Activated naive CD8-positive, alpha-beta T cell treated with anti-CD3 and anti-CD28 coated beads, Interleukin-2, amount 50 U/mL, for 16 hours (primary cell): ENCODE results near the gene KCNAB1.
"Not testable (repeated sequence)": the region's sequence is repeated elsewhere in the genome, so short reads cannot be mapped to it uniquely, and the experiment has no call there.

Source experiments
- DNase-seq: peaks from one replicate; pipeline ENCODE4 v3.0.0-alpha.2; 2020; ENCODE audit warnings: low read depth, low spot score

KCNAB1 gene

DNA sequence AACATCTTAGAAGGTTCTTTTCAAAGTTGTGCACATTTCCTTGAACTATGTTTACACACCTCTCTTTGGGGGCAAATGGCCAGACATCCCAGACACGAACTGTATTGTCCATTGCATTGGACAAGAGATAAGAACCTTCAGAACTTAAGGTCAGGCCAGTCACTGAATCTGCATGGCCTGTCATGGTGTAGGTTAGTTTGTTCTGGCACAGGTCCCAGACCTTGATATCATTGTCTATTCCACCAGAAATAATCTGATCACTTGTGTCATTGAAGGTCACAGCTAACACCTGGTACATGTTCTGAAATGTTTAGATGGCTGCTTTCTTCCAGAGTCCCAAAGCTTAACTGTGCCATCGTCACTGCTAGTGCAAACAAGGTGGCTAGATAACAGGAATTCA lies 55.7 kb downstream of the KCNAB1 start:
- no peak for DNase-seq

DNA sequence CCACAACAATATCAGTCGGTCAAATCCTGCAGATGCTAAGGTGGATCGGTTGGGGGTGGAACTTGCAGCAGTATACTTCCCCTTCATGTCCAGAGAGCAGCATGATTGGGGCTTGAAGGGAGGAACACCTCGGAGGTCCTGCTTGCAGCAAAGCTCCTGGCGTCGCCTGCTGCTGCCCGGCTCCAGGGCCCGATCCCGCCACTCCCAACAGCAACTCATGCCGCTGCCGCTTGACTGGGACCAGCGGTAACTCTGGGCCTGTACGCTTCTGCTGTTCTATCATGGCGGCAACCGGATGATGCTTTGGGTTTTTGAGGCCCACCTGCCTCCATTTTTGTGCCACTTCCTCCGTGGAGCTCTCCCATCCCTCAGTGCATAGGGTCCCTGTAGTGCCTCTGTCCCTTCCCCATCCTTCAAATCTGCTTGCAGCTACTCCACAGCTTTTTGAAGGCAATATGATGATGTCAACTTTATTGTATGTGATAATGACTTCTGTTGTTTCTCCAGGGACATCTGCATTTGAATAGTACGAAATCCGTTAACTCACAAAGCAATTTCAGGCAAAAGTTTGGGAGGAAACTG lies 56.3 kb downstream of the KCNAB1 start:
- no peak for DNase-seq

DNA sequence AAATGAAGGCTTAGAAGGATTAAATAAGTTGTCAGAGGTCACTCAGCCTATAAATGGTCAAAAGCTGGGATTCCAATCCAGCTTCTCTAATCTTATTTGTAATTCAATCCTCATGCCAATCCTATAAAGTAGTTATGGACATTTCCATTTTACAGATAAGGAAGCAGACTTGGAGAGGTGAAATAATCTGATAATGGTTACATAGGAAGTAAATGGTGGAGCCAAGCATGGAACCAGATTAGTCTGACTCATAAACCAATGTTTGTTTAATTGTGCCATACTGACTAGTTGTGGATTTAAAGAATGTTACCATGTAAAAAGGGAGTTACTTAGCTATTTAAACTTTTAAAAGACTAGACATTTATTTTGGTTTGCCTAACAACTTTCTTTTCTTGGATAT lies 59.7 kb downstream of the KCNAB1 start:
- no peak for DNase-seq

DNA sequence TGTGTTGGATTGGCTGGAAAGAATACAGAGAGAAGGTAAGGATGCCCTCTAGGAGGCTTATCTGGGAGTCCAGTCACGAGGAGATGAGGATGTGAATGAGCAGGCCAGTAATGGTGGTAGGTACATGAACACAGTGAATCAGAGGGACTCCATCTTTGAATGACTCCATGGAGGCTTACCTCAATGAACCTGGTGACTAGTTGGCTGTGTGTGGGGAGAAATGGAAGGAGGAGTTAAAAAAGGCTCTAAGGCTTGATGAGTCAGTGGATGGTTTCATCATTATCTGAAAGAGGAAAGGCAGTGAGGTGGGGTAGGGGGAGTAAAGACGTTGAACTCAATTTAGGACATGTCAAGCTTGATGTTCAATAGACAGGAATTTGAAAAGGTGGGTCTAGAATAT lies 61.1 kb downstream of the KCNAB1 start:
- DNase-seq, result no peak

DNA sequence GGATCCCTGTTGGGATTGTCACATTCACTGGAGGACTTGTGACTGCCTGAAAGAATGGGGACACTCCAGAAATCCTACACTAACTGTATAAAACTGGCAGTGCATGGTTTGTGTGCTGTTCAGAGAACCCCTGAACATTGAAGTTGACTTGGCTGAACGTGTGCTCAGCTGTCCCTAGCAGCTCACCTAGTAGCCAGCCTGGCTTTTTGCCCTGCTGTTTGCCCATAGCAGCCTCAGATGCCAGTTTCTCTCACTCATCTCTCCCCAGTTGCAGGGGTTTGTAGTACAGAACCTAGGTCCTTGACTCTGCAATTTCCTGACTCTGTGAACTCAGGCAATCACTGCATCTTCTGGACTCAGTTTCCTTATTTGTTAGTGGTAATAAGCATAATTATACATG lies 63.0 kb downstream of the KCNAB1 start:
- no peak for DNase-seq

DNA sequence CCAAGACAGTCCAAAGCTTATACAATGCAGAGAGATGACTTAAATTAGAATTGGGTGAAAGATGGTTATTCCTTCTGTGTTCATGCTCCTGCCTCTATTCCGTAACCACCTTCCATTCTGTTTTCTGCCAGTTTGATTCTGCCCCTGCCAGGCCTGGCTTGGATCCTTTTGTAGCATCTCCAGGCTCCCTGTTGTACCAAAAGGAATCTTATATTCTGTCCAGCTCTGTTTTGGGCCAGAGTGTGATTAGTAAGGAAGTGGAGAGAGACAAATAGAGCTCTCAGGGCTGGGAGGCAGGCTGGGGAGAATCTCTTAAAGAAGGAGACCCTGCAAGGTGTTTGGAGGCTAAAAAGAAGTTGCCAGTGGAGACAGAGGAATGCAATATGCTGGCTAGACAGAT lies 63.8 kb downstream of the KCNAB1 start:
- DNase-seq, result no peak

DNA sequence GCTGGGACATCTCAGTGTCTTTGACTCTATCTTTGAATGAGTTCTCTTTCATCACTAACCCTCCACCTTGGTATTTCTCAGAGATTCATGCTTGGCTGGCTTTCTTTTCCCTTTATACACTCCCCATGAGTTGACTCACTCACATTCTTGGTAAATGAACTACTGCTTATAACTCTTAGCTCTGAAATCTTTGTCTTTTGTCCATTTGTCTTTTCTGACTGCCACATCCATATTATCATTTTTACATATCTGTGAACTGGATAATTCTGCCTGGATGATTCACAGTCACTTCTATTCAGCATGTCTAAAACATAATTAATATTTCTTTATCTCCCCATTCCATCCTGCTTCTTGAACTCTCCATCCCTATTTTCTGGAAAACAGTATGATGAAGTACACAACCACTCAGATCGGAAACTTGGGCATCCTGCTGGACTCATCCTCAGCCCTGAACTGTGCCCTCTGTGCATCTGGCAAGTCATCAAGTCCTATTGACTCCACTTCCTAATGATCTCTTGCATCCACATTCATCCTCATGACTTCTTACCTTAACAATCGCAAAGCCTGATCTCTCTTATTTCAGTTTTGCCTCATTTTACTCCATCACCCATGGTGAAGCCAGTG lies 66.9 kb downstream of the KCNAB1 start:
- DNase-seq, result no peak

DNA sequence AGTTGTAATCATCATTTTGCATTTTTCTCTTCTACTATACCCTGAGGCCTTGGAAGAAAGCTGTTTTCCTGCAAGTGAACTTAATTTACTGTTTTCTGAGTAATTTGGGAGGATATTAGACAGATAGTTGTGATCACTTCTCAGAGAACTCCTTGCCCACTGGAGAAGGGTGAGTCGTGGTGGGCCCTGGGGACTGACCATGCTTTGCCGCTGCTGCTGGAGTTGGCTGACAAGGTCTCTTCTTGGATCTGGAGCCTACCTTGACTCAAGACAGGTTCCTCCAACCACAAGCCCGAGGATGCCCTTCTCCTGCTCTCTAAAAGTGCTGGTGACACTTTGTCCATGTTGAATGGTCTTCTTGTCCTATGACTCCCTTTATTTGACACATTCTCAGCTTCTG lies 68.4 kb downstream of the KCNAB1 start:
- DNase-seq, result no peak

DNA sequence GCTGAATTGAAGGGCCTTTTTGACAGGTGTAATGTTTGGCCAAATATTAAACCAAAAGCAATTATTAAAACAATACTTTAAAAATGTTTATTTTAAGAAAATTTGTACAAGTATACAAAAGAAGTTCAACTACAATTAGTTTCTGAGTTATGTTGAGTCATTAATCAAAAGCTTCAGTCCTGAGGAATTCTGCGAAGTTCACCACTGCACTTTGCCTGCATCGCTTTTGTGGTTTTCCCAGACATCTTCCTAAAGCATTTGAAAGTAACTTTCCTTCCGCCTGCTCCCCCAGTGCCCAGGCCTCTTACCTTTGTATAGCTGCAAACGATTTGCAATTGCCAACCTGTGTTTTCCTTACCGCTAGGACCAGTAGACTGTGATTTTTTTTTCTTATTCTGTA lies 69.5 kb downstream of the KCNAB1 start:
- DNase-seq, result no peak

DNA sequence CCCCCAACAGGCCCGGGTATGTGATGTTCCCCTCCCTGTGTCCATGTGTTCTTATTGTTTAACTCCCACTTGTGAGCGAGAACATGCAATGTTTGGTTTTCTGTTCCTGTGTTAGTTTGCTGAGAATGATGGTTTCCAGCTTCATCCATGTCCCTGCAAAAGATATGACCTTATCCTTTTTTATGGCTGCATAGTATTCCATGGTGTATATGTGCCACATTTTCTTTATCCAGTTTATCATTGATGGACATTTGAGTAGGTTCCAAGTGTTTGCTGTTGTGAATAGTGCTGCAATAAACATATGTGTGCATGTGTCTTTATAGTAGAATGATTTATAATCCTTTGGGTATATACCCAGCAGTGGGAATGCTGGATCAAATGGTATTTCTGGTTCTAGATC lies 74.6 kb downstream of the KCNAB1 start:
- DNase-seq, result not testable (repeated sequence)

DNA sequence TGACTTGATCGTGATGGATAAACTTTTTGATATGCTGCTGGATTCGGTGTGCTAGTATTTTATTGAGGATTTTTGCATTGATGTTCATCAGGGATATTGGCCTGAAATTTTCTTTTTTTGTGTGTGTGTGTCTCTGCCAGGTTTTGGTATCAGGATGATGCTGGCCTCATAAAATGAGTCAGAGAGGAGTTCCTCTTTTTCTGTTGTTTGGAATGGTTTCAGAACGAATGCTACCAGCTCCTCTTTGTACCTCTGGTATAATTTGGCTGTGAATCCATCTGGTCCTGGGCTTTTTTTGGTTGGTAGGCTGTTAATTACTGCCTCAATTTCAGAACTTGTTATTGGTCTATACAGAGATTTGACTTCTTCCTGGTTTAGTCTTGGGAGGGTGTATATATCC lies 76.8 kb downstream of the KCNAB1 start:
- DNase-seq, result not testable (repeated sequence)

DNA sequence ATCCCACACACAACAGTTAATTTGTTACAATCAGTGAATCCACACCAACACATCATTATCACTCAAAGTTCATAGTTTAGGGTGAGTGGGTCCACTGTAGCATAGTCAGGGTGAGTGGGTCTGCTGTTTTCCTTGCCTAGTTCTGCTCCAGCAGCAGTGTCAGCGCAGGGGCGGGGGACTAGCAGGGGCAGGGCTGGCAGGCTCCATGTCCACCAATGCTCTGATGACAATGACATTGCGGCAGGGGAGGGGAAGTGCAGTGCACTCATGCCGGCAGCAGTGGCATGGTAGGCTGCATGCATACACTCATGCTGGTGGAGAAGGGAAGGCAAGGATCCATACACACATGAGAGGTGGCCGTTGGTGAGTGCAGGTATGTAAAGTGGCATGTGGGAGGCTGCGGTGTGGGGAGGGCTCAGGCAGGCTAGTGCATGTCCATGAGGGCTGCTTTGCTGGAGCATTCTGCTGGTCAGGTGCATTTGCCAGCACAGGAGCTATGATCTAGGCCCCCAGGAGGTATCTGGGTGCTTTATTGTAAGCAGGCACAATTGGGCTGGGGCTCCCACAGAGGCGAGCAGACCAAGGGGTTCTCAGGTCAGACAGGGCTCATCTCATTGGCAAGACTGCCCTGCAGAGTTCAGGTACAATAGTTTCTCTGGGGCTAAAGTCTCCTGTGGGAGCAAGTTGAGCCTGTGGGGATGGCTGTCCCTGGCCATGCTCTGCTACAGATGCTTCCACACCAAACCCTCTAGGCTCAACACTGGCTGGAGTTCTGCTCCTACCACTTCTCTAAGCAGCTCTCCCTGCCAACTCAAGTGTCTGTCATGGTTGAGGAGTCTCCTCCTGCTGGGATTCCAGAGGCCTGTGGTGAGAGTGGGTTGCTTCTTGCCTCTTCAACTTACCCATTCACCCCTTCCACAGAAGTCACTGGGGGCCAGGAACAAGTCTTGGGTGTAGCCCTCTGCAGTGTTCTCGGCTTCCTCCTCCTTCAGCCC lies 81.3 kb downstream of the KCNAB1 start:
- no peak for DNase-seq

DNA sequence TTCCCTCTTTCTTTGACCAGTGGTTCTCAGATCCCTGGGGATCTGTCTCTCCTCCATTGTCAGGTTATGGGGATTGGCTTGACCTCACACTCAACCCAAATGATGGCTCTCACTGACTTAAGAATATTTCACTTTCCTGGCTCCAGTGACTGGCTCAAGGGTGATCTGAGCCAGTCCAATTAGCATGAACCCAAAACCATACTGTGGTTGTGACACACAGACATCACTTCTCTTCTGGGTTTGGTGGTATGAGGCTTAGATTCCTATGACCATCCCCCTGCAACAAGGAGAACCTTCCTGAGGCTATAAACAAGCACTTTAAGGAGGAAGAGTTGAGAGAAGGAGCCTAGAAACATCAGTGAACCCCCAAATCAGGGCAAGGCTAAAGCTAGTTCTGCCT lies 85.8 kb downstream of the KCNAB1 start:
- DNase-seq, result no peak

DNA sequence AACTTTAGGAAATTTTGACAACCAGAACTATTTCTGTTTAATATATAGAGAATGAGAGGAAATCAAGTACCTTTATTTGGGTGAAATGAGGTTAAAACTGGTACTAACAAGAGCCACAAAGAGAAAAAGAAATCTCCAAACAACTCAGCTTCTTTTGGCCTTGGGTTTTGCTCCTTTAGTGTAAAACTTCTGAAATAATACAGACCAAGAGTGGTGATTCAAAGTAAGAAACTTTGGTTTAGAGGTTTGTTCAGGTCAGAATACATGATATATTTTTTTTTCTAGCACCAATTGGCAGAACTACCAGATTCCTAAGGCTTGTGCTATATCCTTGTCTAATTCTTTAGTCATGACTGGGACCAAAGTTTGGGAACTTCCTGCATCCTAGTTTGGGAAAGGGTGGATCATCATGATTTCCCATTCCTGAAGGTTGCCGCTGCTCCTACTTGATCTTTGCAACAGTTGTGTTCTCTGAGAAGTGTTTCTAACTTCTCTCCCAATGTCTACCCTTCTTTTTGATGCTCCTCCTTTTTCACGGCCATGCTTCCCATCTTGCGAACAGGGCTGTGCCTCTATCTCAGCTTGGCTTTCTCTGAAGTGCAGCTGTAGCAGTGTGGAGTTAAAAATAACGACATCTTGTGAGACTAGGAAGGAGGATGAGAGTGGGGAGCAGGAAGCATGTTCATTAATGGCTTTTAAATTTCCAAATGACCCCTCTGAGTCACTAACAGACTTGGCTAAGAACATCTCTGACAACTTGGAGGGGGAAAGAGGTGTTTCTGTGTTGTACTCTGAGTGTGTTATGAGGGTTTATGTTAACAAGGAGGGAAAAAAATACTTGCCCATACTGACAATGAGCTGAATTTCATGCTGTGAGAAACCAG lies 87.7 kb downstream of the KCNAB1 start:
- no peak for DNase-seq

DNA sequence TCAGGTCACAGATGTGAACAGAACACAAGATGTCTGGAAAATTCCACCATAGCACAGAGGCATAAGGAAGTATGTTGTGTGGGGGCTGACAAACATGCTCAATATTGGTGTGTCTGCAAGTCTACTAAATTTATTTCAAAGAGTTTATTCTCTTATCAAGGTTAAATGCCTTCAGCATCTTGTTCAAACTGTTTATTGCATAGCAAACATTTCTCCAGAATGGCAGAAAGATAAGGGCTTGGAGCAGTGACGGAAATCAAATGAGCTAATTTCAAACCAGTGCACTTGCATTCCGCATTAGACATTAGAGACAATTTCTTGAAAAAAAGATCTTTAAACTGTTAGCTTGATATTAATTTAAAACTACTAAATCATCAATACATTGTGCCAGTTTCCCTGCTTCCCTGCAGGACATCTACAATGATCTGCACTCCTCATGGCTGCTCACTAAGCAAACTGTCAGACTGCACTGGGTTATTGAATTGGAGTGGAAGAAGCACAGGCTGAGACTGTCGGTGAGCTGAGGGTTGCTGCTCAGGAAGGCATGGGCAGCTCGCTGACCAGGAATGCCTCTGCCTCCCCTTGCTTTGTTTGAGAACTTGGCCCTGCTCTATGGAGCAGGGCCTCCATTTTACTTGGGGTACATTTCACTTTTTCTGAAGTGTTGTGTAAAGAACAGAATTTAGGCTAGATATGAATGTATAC lies 89.4 kb downstream of the KCNAB1 start:
- DNase-seq, result no peak

DNA sequence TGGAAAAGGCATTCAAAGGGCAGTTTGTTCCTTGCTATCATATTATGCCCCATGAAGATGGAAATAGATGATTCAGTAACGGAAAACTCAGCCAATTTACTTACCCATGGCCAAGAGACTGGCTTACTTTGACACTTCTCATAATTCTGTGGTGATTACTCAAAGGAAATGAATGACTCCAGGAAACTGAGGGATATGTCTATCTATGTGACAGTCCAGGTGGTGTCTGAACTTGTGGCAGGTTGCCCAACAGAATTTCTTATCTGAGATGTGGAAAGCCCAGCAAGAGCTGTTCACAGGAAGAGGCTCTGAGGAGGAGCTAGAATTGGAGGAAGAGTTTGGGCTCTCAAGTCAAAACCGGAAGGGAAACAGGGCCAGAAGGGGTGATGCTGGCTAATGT lies 91.2 kb downstream of the KCNAB1 start:
- DNase-seq, result no peak

DNA sequence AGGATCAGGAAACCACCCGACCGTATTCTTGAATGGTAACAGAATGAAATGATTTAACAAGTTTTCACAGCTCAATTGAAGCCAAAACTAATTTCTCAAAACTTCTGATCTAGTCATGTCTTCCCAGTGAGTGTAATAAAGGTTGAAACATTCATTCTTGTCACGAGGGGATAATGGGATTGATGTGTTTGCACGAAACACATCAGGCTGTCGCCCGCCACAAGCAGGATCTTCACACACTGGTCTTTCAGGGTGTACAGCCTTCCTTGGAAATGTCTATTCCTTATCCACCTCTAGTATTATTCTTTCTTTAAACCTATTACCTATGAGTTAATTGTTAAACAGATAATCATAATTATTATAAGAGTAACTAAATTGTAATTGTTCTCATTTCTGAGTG lies 94.3 kb downstream of the KCNAB1 start:
- no peak for DNase-seq

DNA sequence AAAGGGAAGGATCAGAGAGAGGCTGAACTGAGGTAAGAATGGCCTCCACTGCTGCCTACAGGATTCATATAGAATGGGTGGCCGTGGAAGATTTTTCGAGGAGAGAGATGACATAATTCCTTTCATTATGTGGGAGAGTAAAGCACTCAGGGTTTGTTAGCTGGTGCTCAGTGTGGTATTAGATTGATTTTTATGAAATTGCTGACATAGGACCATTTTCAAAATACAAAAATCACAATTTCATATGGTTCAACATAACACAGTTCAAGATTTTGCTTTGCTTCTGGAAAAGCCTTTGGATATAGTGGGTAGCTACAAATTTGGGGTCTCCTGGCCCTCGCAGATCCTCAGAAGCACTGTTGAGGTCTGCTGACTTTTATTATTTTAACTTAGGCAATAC lies 95.4 kb downstream of the KCNAB1 start:
- DNase-seq, result no peak

DNA sequence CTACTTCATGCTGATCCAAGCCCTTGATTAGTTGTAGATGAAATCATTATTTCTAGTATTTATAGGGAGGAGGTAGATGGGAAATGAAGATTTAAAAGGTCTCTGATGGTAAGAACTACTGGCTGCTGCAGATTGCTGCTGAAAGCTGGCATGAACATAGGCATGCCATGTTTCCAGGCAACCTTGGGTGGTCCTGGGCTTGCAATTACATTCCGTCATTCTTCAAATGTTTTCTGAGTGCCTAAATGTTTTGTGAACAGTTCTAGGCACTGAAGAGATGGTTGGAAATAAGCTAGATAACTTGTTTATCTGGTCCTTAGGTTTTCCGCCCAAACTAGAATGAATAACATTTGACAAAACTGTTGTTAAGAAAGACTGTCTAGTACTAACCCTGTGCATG lies 95.8 kb downstream of the KCNAB1 start:
- no peak for DNase-seq

DNA sequence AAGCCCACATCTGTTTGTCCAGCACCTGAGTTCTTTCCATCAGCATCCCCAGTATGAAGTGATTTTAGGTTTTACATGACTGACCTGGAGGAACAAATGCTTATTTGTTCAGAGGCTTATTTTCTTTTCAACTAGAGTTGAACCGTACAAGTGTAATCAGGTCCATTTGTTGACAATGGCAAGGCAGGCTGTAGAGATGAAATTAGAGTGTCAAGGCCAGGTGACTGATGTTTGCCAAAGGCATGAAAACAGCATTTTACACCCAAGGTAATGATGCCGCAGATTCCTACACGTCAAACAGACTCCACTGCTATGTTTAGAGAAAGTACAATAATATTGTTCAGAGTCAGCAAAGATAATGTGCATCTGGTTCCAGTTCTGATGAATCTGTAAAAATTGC lies 96.5 kb downstream of the KCNAB1 start:
- DNase-seq, result no peak

DNA sequence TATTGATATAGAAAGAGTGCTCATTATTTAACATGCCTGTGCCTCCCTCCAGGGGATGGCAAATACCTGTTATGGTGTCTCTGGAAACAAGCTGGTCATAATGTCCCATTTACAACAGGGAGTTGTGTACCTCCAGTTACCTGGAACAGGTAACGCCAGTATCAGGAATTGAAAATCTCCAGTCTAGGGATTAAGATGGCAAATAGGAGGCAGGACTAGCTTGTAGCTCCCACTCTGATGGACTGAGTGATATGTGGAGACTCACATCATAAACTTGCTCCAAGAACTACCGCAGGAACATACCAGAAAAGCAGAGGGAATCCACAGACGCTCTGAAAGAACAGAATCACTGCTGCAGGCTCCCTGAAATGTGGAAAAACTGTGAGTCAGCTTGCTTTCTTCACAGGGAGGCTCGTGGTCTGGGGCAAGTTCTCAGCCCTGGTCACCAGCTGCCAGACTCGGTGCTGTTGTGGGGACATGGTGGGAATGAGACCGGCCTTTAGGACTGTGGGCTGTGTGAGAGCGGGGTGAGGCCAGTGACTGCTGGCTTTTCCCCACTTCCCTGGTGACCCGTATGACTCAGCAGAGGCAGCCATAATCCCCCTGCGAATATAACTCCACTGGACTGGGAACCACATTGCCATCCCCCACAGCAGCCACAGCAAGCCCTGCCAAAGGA lies 97.4 kb downstream of the KCNAB1 start:
- DNase-seq, result no peak
